GM03348 (cell line): ENCODE measurements around the gene FMOD.

ENCODE experiments used
- DNase-seq: peaks from one replicate; pipeline ENCODE4 v3.0.0; 2012; ENCODE audit warnings: low spot score

FMOD gene

DNA sequence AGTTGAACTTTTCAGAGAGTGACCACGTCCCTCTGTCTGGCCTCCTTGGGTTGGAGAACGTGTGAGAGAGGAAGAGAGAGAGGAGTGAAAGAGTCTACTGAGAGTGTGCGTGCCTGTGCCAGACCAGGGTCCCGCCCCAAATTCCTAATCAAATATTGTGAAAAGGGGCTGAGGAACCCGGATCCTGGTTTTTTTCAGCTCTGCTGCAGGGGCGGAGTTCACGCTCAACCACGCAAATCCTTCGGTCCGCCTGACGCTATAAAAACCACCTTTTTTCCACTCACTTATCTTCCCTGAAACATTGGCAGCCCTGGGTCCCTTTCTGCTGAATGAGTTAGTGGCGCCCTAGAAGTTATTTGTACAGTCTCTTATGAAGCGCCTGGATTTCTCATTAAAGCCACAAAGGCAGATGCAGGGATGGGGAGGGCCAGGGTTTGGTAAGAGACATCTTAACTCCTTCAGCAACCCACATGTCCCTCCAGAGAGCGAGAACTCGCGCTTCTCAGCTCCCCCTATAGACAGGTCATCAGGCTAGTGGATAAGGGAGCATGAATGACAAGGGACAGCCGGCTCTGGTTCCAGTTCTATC is at the start of gene FMOD:
FMOD (minus strand) TSS at position 86 of the 589 bp plus-strand sequence. CDS start 2,852 bp downstream, outside the sequence.
- peak; percentile 81 for DNase-seq

DNA sequence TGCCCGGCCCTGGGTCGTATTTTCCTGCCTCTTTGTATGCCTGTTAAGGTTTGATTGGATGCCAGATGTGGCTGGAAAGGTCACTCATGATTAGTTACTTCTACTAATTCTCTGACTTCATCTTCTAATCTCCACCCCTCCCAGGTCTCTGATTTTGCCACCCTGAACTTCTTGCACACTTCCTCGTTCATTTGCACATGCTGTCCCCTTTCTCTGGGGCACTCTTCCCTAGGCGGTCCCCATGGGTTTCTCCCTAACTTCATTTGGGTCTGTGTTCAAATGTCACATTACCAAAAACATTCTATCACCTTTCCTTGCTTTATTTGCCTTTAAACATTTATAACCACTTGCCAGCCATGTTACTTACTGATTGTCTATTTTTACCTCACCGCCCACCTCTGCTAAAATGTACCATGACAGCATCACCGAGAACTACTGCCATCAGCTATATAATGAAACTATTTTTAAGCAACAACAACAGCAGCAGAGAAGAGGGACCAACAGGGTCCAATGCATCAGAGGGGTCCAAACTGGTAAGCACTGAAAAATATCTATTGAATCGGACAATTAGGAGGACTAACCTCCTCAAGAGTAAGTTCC is 45.8 kb upstream of the FMOD start:
- DNase-seq, result no peak

DNA sequence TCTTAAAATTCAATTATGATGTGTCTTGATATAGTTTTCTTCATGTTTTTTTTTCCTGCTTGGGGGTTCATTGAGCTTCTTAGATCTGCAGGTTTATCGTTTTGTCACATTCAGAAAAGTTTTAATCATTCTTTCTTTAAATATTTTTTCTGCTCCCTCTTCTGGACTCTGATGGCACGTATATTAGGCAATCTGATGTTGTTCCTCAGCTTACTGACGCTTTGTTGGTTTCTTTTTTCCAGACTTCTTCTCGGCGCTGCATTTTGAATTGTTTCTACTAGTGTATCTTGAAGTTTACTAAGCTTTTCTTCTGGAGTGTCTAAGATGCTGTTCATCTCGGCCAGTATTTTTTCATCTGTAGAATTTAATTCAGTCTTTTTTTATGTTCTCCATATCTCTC is 44.8 kb upstream of the FMOD start:
- DNase-seq, result peak; percentile 44

DNA sequence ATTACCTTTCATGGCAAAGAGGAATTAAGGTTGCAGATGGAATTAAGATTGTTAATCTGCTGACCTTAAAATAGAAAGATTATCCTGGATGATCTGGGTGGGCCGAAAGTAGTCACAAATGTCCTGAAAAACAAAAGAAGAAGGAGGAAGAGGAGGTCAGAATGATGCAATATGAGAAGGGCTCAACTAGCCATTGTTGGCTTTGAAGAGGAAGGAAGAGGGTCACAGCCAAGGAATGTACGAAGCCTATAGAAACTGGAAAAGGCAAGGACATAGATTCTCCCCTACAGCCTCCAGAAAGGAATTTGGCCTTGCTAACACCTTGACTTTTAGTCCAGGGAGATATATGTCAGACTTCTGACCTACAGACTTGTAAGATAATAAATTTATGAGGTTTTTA is 39.4 kb upstream of the FMOD start:
- no peak for DNase-seq

DNA sequence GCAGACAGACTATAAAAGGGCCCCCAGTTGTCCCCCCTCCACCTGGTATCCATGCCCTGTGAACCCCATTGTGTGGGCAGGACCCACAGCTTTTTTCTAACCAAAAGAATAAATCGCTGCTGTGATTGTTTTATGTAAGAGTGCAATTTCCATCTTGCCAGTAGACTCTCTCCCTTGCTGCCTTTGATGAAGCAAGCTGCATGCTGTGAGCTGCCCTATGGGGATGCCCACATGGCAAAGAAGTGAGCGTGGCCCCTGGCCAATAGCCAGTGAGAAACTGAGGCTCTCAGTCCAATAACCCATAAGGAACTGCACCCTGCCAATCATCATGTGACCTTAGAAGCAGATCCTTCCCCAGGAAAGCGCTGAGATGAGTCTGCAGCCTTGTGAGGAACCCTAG is 37.8 kb upstream of the FMOD start:
- DNase-seq, result no peak

DNA sequence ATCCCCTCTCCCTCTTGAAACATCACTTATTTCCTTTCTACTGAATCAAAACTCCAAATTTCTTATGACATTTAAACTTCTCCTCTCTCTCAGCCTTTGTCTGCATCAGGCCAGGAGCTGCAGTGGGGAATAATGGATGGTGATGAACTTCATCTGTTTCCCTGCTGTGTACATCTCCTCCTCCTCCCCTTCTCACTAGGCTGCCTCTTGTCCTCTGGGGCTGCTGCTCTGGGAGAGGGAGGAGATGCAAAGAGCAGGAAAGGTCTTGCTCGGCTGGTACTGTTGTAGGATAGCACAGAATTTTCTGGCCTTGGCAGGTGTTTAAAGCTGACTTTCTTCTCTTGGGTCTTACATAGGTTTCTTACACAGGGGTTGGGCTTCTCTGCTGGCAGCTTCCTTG is 31.1 kb upstream of the FMOD start:
- DNase-seq, result no peak

DNA sequence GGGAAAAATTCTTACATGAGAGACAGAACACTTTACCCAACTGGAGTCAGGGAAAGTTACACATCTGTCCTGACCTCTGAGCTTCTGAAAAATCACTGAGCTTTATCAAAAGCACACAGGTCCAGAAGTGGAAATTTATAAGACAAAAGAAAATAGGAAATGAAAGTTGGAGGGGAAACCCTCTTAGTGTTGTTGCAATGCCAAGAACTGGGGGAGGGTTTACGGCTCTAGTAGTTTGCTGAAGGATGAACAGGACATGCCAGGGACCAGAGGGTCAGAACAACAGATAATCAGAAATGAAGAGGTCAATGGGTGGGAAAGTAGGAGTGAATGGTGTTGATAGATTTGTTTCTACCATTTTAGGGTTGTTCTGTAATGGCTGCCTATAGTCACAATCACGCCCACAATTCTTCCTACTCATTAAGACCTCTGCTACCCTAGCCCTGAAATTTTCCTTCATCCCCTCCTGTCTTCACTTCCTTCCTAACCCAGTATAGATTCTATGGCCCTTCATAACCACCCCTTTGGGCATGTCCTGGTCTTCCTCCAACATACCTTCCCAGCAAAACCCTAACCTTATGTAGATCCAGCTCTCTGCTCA is 30.3 kb upstream of the FMOD start:
- DNase-seq, result no peak

DNA sequence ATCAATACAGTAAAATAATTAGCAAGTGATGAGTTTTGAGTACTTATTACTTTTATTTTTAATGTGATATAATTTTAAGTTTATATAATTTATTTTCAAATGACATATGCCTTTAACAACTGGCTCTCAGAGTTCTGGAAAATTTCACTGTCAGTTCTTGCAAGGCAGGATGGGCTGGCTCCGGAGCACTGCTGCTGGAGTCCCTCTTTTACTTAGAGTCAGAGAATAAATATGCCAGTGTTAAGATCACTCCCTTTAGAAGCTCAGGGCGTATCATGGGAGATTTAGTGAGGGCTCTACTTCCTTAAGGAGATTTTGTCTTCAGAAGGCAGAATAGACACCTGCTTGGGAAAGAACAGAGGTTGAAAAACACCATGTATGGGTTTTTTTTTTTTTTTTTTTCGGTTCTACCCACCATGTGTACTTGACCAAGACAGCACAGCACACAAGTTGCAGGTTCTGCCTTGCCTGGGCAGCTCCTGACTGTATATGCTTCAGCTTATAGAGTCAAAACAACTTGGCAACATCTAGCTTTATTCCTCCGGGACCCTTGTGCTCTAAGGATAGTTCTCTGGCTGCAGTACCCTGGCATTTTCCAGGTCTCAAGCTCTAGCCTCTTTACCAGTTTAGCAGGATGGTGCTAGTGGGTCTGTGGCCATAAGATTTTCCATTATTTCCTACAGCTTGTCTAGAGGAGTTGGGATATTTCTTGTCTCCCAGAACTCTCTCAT is 29.7 kb upstream of the FMOD start:
- DNase-seq, result no peak

DNA sequence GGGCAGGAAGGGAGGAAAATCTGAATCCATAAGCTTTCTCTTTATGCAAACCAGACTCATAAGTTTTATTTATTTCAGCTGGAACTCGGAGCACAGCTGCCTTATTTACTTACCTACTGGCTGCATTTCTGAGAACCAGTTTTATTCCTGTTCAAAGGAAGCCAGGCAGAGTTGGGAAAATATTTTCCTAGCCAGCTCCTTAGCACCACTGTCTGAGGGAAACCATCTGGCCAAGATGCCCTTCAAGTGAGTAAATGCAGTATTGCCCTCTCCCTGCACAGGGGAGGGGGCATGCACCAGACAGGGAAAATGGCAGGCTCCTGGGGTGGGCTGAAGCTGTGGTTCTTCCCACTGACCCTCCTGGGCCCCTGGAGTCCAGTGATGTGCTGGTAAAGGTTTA is 28.9 kb upstream of the FMOD start:
- no peak for DNase-seq

DNA sequence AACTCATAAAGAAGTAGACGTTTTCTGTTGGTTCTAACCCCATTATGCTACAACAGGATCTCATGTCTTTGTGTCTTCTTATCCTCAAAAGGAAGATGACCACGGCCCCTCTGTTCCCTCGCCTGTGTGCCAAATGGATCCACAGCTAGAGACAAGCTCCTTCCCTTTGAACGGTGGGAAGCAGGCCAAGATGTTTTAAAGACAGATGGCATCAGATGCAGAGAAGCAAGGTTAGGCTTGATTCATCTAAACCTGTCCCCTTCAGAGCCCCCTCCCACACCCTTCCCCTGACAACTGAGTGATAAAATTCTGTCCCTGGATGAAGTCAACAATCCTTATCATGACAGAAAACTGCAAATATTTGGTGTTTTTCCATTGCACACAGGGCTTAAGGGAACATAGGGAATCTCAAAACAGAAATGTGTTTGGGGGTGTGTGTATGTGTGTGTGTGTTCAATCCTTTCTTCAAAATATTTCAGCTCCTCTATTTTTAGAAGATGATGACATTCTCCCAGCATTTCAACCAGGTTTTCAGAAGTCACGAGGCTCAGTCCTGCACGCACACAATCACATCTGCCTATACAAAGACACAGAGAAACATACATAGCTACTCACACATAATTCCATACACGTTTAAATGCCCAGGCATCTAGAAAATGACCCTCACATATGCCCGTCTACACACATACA is 27.8 kb upstream of the FMOD start:
- DNase-seq, result peak; percentile 29

DNA sequence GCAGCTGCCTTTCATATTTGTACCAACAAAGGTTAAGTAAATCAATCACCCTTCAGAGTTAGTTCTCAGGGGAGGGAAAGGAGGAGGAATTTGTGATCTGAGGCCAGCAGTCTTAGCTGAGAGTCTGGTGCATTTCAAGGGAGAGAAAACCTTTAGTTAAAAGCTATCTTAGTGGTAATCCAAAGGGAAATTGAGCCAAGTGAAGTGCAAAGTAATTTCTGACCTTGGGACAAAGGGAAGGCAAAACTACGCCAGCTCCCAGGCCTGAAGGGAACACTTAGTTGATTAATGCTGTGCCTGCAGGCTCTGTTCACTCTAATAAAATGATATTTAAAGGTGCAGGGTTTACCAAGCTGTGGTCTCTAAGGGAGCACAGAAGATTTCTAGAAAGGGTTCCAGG is 23.1 kb upstream of the FMOD start:
- no peak for DNase-seq

DNA sequence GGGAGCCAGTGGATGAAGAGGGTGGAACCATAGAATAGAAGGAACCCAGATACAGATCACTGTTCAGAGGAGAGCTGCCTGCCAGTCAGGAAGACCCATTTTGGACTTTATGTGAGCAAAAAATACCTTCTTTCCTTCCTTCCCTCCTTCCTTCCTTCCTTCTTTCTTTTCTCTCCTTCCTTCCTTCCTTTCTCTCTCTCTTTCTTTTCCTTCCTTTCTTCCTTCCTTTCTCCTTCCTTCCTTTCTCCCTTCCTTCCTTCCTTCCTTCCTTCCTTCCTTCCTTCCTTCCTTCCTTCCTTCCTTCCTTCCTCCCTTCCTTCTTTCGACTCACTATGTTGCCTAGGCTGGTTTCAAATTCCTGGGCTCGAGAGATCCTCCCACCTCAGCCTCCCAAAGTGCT is 22.1 kb upstream of the FMOD start:
- DNase-seq, result no peak

DNA sequence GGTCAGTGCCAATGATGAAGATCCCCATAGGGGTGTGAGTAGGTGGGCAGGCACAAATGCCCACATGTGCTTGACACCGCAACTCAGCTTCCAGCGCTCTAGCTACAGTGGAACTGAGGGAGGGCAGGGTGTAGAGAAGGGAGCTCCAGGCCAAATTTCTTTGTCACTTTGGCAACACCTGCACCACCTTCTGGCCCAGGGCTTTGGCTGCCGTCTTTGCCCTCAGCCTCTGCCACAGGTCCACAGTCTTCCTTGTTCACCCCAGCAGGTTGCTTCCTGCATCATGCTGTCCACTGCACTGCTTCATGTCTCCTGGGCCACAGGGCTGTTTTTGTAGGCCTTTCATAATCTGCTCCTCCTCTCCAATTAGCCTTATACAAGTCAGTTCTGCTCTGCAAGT is 20.4 kb upstream of the FMOD start:
- DNase-seq, result no peak

DNA sequence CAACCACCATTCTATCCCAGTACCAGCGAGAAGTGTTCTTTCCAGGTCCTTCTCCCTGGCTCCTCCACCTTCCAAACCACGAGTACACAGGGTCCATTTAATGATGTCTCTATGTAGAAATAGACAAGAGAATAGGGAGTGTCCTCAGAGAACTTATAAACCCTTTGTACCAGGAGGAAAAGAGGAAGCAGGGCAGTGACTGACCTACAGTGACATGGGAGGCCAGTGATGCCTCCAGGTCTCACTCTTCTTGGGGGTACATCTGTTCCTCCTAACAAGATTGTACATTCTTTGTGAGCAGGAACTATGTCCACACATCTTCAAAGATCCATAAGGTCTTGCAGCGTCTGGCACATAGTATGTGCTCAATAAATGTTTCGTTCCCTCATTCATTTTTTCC is 18.7 kb upstream of the FMOD start:
- no peak for DNase-seq

DNA sequence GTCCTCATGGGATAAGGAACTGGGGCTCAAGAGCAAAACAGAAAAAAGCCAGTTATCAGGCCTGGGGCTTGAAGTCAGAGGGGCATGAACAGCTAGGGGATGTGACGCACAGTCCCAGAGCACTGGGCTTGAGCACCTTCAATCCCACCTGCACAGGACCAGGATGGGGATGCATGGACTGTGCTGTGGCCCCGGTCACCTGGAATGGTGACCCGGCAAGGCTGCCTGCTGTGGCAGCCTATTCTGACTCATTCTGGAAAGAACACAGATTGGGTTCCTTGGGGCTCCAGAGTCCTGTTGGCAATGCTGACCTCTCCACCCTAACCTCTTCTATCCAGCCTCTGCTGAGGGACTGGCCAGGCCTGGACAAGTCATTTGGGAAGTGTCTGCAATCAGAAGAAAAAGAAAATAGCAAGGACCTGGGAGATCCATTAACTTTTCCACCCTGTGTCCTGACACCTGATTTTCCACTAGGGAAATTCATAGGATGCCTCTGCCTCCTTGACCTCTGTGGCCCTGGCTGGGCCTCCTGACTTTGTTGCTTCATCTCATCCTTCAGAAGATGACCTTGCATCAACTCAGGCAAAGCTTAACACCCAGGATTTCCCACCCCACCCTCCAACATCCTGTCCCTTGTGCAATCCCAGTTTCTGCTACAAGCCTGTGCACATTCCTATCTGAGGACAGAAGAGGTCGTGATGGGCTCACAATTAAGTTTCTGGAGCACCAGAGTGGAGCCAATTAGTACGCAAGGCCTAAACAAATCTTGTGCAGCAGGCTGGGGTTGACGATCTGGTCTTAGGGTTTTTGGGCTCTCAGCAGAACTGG is 17.9 kb upstream of the FMOD start:
- peak; percentile 89 for DNase-seq

DNA sequence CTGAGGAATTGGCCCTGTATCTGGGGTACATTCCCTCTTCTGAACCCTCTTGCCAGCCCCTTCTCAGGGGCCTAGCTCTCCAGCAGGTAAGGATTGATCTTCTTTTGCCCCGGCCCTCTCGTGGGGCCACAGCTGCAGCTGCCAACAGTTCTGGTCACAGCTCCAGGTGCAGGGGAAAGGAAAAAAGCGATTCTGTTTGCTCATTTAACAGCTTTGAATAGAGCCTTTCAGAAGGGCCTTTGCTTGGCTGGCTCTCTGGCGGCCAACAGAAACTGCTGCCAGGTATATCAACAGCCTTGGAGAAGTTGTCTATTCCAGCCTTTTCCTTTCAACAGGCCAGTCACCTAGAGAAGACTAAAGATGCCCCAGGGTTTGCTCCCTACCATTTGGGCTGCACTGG is 16.1 kb upstream of the FMOD start:
- DNase-seq, result no peak

DNA sequence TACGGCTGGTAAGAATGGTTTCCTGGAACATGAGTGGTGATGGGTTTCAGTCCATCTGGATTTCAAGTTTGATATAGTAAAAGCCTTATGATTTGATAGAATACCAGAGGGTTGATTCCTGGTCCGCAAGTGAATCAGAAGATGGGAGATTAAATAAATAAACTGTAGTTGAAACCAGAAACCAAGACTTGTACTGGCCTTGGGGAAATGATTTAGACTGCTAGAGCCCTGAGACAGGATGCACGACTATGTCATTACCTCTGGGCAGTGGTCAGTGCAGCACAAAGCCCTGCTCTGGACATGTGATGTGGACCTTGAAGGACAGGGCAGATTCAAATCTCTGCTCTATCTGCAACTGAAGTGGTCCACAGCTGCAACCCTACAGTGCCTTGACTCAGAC is 15.6 kb upstream of the FMOD start:
- DNase-seq, result no peak

DNA sequence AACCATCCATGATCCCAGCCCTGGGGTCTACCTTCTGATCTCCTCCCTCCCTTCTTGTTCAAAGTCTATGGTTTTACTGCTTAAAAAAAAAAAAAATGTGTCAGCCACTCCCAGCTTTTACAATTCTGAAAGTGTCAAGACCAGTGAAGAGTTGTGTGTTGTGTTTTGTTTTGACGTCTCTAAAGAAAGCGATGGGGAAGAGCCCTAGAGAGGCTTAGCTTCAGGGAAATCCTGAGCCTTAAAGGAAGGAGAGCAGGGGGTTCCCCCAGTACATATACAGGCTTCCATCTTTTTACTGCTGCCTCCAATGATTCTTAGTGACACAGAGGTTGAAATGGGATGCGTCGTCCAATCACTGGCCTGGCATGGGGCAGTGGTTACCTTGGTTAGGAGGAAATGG is 13.9 kb upstream of the FMOD start:
- DNase-seq, result no peak

DNA sequence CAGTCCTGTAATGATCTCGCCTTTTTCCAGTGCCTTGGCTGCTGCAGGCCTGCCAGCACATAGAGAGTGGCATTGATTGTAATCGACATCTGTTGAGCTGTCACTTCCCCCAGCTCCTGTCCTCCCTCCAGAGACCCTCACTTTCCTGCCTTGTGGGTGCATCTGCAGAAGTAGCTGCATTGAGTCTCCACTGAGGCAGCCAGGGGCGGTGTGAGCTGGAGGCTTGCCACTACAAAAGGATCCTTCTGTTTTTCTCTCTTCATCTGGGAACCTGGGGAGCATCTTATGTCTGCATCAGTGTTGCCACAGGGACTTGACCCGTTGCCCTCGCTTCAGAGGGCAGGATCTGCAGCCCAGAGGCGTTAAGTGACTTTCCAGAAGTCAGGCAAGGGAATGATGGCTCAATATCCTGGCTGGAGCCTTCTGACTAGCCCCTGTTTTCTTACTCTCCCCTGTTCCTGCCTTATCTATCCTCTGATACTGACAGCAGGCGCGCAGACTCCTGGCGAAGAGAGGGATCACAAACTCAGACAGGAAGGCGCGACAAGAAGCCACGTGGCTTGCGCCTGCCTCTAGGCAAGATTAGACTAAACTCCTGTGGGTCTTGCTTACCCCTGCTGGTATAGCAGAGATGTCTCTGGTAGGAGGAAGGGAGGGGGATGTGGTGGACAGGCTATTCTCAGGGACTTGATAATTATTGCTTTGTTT is 13.3 kb upstream of the FMOD start:
- DNase-seq, result no peak

DNA sequence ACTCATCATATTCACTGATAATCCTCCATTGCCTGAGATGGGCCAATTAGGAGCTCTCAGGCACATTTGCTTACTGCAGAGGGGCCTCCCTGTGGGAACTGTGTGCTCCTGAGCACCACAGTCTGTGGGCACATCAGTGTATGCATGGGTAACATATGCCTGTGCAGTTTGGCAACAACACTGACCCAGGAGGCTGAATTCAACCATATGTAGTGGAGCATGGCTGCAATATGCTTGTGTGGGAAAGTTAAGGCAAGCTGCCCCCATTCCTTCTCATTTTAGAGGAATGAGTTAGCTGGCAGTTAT is 11.8 kb upstream of the FMOD start:
- DNase-seq, result no peak

DNA sequence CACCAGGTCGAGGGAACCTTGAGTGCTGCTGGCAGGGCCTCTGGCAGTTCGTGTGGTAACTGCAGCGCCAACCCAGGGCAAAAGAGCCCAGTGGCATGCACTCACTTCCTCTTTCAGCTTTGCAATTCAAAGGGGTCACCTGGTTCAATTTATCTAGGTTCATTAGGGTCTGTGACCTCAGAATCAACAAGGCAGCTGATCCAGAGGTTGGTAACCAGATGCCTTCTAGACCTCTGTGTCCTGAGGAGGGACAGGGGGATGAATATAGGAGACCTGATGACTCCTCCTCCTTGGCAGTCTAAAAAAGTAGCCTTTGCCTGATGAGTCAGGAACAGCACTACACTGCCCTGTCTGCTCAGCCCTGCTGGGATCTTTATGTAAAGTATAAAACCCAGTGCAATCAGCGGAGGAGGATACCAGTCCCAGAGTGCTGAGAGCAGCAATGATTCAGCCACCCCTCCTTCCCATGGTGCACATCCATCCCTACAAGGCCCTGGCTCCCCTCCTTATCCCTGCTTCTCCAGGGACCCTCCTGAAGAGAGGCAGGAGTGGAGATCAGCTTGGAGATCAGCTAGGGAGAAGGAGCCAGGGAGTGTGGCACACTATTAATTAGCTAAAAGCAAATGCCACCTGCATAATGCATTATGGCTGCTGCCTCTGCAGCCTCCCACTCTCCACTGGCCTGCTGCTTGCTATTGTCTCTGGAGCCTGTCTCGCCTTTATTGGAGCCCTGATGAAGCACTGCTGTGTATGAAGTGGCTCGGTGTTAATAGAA is 11.2 kb upstream of the FMOD start:
- DNase-seq, result peak; percentile 50
